HFFc6 (cell line): ENCODE measurements around the gene GLUD2. TPM values are rescaled to one million over a fixed set of nuclear protein-coding genes. Genes with fewer than 3 reads are reported as not detected.

Experiments
- DNase-seq: peaks from one replicate; pipeline ENCODE4 v3.0.0-alpha.2; 2018
- H3K27ac Mint-ChIP-seq: 2 replicates; pipeline ENCODE4 v1.8.0; 2020; ENCODE audit warnings: mild to moderate bottlenecking, mixed read lengths
- H3K27me3 Mint-ChIP-seq: 2 replicates; pipeline ENCODE4 v1.8.0; 2021; ENCODE audit warnings: mild to moderate bottlenecking, moderate library complexity, mixed read lengths; ENCODE audit not compliant: insufficient read depth
- H3K36me3 Mint-ChIP-seq: 2 replicates; pipeline ENCODE4 v1.8.0; 2021; ENCODE audit warnings: low read depth, mixed read lengths
- H3K4me1 Mint-ChIP-seq: 2 replicates; pipeline ENCODE4 v1.8.0; 2020; ENCODE audit warnings: low read depth, mixed read lengths
- H3K4me3 Mint-ChIP-seq: 2 replicates; pipeline ENCODE4 v1.8.0; 2020; ENCODE audit warnings: mild to moderate bottlenecking, moderate library complexity, mixed read lengths
- H3K9me3 Mint-ChIP-seq: 2 replicates; pipeline ENCODE4 v1.8.0; 2020; ENCODE audit warnings: mild to moderate bottlenecking, mixed read lengths
- CTCF ChIP-seq: fragments of 200-600 bp; sonication (generic); IDR thresholded peaks from 2 replicates; pipeline ENCODE4 v1.5.0; 2021; ENCODE audit warnings: antibody characterized with exemption, mild to moderate bottlenecking
- total RNA-seq, 6 experiments: library from RNA; stranded (reverse); fragmentation: NEBNext Ultra II Directional; extraction: Animal tissue kit (Norgen Biotek cat#: 25700); gene quantifications; 2 replicates in 1 of 6; 3 replicates in 5 of 6; pipeline ENCODE4 v1.2.3, GENCODE V29; 2021

The GLUD2 gene
- total RNA-seq, 6 experiments from 2014 or later, result 0.26 to 0.55 (median 0.30) TPM

- no peak overlapping the region for H3K4me3 Mint-ChIP-seq
- no peak for DNase-seq
- peaks cover 1% of the 10 kb centered on the region; the same call in 1 of the 2 replicates for H3K27me3 Mint-ChIP-seq
- no peak overlapping the region for H3K27ac Mint-ChIP-seq
- H3K9me3 Mint-ChIP-seq, result no peaks in the 10 kb centered on the region
- H3K36me3 Mint-ChIP-seq, result no peaks in the 10 kb centered on the region
- H3K4me1 Mint-ChIP-seq, result no peaks in the 10 kb centered on the region
- TF ChIP-seq CTCF, result no peak
Observed at GRCh38 chrX:121011254-121011653, 36.2 kb upstream of the GLUD2 start.

- TF ChIP-seq CTCF, result no peak
- Mint-ChIP-seq H3K4me1 (no peaks in the 10 kb centered on the region), H3K27me3 (peaks cover 1% of the 10 kb centered on the region; the same call in 1 of the 2 replicates), H3K36me3 (no peaks in the 10 kb centered on the region), H3K4me3 (no peak overlapping the region), H3K27ac (no peak overlapping the region), H3K9me3 (no peaks in the 10 kb centered on the region)
- no peak for DNase-seq
Observed at GRCh38 chrX:121013897-121014455, 33.4 kb upstream of the GLUD2 start.

- no peaks in the 10 kb centered on the region for H3K36me3 Mint-ChIP-seq
- DNase-seq, result no peak
- no peaks in the 10 kb centered on the region for H3K9me3 Mint-ChIP-seq
- no peak for TF ChIP-seq CTCF
- no peaks in the 10 kb centered on the region for H3K4me1 Mint-ChIP-seq
- H3K4me3 Mint-ChIP-seq, result no peak overlapping the region
- H3K27ac Mint-ChIP-seq, result no peak overlapping the region
- H3K27me3 Mint-ChIP-seq, result peaks cover 1% of the 10 kb centered on the region; the same call in 1 of the 2 replicates
Observed at GRCh38 chrX:121014826-121015225, 32.6 kb upstream of the GLUD2 start.

GRCh38 chrX:121028419-121028818, 19.0 kb upstream of the GLUD2 start:
- Mint-ChIP-seq H3K36me3 (no peaks in the 10 kb centered on the region), H3K9me3 (no peaks in the 10 kb centered on the region)

GRCh38 chrX:121030083-121030482, 17.3 kb upstream of the GLUD2 start:
- H3K4me1 Mint-ChIP-seq, result no peaks in the 10 kb centered on the region
- no peaks in the 10 kb centered on the region for H3K36me3 Mint-ChIP-seq
- no peak for TF ChIP-seq CTCF
- H3K4me3 Mint-ChIP-seq, result no peak overlapping the region
- no peaks in the 10 kb centered on the region for H3K27me3 Mint-ChIP-seq
- no peaks in the 10 kb centered on the region for H3K9me3 Mint-ChIP-seq
- no peak for DNase-seq
- H3K27ac Mint-ChIP-seq, result no peak overlapping the region

More at GRCh38 chrX:121028419-121028818, 19.0 kb upstream of the GLUD2 start:
- Mint-ChIP-seq H3K4me1 (no peaks in the 10 kb centered on the region), H3K27ac (no peak overlapping the region), H3K4me3 (no peak overlapping the region), H3K27me3 (no peaks in the 10 kb centered on the region)
- no peak for DNase-seq
- TF ChIP-seq CTCF, result no peak
